Measurements from ENCODE around the gene ARPC2. TPM values are rescaled to one million over a fixed set of nuclear protein-coding genes. Genes with fewer than 3 reads are reported as not detected.

ARPC2 gene
- total and polyA plus RNA-seq, 2 of the 13 experiments (the other 11 are each of a cell fraction or from before 2014, with no cell fraction given): 168 to 303 TPM

DNA sequence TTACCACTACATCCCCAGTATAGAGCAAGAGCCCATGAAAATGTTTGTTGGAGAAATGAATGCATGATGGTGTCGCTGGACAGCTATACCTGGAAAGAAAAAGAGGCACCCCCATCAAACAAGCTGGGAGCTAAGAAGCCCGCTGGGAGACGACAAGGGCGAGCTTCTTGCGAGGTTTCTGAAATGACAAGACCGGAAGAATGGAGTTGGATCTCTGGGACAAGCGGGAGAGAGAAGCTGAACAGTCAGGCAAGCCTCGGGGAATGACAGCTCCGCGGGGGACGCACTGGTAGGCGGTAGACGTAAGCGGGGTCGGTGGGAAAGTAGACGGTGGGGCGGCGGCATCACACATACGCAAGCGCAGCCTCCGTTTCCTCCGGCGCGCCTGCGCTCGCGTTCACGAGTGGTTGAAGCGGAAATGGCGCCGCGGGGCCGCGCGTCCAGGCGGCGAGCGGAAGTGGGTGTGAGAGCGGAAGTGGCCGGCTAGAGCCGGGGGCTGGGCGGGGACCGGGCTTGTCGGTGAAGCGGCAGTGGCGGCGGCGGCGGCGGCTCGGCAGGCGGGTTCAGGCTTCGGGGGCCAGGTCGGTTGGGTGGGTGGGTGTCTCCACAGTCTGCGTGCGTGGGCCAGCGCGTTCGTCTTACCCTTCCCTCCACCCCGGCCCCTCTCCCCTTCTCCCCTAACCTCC is at the start of gene ARPC2 (continued):
- TF ChIP-seq, protein P1, sequence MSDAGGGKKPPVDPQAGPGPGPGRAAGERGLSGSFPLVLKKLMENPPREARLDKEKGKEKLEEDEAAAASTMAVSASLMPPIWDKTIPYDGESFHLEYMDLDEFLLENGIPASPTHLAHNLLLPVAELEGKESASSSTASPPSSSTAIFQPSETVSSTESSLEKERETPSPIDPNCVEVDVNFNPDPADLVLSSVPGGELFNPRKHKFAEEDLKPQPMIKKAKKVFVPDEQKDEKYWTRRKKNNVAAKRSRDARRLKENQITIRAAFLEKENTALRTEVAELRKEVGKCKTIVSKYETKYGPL (CRISPR knock-in tag; IDR thresholded peaks at IDR 0.05): no peak
- TF ChIP-seq JUND (CRISPR knock-in tag; IDR thresholded peaks at IDR 0.05) (no peak), ZNF672 (CRISPR knock-in tag; IDR thresholded peaks at IDR 0.05) (no peak), DPF2 (CRISPR knock-in tag; IDR thresholded peaks at IDR 0.05; ENCODE audit: borderline replicate concordance, low read depth) (no peak), FOXJ3 (CRISPR knock-in tag; IDR thresholded peaks at IDR 0.05; ENCODE audit: borderline replicate concordance) (no peak; the same call in 1 of the 2 replicates), ZBTB39 (CRISPR knock-in tag; IDR thresholded peaks at IDR 0.05) (no peak), ZSCAN9 (CRISPR knock-in tag; IDR thresholded peaks at IDR 0.05; ENCODE audit: borderline replicate concordance) (peak; percentile 87), KDM2A (CRISPR knock-in tag; IDR thresholded peaks at IDR 0.05; ENCODE audit: borderline replicate concordance, low read depth) (peak; percentile 78; the same call in 1 of the 2 replicates), MIER3 (CRISPR knock-in tag; IDR thresholded peaks at IDR 0.05; ENCODE audit: borderline replicate concordance) (peak; percentile 18; the same call in 1 of the 2 replicates), WIZ (CRISPR knock-in tag; IDR thresholded peaks at IDR 0.05) (no peak), CERS6 (CRISPR knock-in tag; IDR thresholded peaks at IDR 0.05) (no peak), IRF2 (CRISPR knock-in tag; IDR thresholded peaks at IDR 0.05) (peak; percentile 63; the same call in 1 of the 2 replicates), XBP1 (CRISPR knock-in tag; IDR thresholded peaks at IDR 0.05) (0 out of 2 replicates have a peak, but pooled peaks have one; percentile 45), MEIS1 (CRISPR knock-in tag; IDR thresholded peaks at IDR 0.05; ENCODE audit: borderline replicate concordance) (peak; percentile 78; the same call in 1 of the 2 replicates)
- TF ChIP-seq, protein P2, sequence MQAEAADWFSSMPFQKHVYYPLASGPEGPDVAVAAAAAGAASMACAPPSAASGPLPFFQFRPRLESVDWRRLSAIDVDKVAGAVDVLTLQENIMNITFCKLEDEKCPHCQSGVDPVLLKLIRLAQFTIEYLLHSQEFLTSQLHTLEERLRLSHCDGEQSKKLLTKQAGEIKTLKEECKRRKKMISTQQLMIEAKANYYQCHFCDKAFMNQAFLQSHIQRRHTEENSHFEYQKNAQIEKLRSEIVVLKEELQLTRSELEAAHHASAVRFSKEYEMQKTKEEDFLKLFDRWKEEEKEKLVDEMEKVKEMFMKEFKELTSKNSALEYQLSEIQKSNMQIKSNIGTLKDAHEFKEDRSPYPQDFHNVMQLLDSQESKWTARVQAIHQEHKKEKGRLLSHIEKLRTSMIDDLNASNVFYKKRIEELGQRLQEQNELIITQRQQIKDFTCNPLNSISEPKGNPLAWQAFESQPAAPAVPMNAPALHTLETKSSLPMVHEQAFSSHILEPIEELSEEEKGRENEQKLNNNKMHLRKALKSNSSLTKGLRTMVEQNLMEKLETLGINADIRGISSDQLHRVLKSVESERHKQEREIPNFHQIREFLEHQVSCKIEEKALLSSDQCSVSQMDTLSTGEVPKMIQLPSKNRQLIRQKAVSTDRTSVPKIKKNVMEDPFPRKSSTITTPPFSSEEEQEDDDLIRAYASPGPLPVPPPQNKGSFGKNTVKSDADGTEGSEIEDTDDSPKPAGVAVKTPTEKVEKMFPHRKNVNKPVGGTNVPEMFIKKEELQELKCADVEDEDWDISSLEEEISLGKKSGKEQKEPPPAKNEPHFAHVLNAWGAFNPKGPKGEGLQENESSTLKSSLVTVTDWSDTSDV (CRISPR knock-in tag; IDR thresholded peaks at IDR 0.05): no peak
- TF ChIP-seq, protein P3, sequence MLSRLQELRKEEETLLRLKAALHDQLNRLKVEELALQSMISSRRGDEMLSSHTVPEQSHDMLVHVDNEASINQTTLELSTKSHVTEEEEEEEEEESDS (CRISPR knock-in tag; IDR thresholded peaks at IDR 0.05; ENCODE audit: borderline replicate concordance): no peak
- TF ChIP-seq, protein P4, sequence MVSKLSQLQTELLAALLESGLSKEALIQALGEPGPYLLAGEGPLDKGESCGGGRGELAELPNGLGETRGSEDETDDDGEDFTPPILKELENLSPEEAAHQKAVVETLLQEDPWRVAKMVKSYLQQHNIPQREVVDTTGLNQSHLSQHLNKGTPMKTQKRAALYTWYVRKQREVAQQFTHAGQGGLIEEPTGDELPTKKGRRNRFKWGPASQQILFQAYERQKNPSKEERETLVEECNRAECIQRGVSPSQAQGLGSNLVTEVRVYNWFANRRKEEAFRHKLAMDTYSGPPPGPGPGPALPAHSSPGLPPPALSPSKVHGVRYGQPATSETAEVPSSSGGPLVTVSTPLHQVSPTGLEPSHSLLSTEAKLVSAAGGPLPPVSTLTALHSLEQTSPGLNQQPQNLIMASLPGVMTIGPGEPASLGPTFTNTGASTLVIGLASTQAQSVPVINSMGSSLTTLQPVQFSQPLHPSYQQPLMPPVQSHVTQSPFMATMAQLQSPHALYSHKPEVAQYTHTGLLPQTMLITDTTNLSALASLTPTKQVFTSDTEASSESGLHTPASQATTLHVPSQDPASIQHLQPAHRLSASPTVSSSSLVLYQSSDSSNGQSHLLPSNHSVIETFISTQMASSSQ (IDR thresholded peaks at IDR 0.05; ENCODE audit: low read depth): no peak
- TF ChIP-seq, protein P4 (CRISPR knock-in tag; IDR thresholded peaks at IDR 0.05; ENCODE audit: borderline replicate concordance): peak; percentile 73
